HG02938 (cell line): Measurements from ENCODE around the gene ARHGAP24.

Source experiments
- ATAC-seq: cut with Tn5 transposase; IDR thresholded peaks from one replicate; pipeline ENCODE4 v1.9.1; 2021; ENCODE audit warnings: mild to moderate bottlenecking, moderate library complexity; ENCODE audit not compliant: unreplicated experiment

ARHGAP24 gene

DNA sequence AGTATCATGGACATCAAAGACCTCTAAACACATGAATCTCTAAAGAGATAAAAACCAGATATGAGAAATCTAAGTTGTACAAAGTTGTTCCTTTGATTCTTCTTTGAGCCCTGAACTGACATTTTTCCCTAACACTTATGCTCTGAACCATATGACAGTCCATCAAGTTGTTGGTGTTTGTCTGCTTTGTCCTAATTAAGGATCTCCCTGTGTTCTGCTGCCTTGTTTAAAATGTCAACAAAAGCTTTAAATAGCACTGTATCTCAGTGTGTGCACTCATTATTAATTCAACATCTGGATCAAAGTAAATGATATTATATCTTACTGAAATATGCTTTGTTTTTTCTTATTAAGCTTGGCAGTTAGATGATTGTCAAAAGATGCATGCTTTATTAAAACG is 563.1 kb downstream of the ARHGAP24 start:
- ATAC-seq, result no peak

DNA sequence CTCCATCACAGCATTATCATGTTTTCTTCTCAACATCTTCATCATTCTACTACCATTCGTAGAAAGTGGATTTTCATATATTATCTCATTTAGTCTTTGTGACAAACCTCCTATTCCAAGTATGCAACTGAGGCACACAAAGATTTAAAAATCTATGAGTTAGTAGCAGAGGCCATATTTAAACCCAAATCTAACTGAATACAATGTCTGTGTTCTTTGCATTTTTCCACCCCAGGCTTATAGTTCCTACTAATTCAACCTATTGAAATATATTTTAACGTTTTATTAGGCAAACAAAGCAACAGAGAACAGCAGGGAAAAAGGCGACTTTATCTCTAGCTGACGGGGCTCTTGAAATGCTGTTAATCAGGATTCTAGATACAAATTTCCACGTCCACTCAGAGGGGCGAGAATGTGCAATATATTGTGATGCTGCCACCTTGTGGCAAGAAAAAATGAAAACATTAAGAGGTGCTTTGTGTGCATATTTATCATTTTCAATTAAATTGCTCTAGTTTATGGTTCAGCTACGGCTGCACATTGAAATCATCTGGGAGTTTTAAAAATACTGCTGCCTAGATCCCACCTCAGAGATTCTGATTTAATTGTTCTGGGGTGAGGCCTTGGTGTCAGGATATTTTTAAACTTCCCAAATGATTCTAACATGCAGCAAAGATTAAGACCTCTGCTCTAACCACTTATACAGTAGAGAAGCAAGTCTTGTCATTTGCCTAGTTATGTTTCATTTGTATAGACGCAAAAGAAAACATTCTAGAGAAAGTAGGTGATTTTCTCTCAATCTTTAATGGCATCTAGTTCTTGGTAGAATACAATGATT is 569.0 kb downstream of the ARHGAP24 start:
- peak; percentile 72 for ATAC-seq

DNA sequence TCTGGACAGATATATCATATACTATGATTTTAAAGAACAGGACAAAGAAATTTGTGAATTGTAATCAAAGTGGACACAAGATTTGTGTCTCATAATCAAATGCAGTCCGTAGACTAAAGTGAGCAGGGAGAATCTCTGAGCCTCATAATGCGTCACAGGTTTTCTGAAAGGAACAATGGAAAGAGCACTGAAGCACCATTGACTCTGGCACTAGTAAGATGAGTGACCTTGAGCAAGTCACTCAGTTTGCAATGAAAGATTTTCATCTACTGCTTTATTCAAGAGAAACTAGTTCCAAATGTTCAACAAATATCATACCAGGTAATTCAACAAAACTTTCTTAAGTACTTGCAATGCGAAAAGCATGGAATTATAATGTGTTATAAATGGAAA is 569.6 kb downstream of the ARHGAP24 start:
- ATAC-seq, result no peak

DNA sequence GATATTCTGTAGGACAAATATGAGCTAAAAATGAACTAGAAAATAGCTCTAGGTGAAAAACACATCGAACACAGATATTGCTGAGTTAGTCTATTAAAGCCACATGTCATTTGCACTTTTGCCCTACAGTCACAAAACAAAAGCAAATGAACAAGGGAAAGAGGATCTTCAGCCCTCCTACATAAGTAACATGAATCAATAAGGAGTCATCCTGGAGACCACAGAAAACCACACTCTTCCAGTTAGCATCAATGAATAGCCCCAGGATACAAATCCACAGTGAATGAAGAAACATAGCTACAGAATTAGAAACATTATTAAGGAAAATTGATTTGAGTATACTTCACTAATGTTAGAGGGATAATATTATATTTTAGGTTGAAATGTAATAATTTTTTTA is 573.5 kb downstream of the ARHGAP24 start:
- no peak for ATAC-seq

DNA sequence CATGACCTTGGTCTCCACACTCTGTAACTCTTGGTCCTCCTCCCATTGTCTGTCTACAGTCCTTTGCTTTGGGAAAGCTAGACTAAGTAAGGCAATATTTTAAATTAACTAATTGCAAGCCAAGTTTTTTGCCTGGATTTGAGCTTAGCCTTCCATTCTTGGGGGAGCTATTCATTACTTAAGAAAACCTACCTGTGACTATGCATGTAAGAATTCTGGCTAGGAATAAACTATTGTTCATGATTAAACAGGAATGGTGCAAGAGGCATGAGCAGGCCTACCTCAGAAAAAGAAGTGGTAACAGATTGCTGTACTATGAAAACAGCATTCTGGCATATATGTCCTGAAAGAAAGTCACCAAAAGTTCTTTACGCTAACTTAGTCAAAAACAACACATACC is 575.5 kb downstream of the ARHGAP24 start:
- ATAC-seq, result no peak
